NCI-H2029 (cell line): ENCODE measurements around the gene PFDN2.

ENCODE experiments used
- DNase-seq: peaks from one replicate; lab custom pipeline; 2025; lab: John Stamatoyannopoulos, UW

PFDN2 gene

DNA sequence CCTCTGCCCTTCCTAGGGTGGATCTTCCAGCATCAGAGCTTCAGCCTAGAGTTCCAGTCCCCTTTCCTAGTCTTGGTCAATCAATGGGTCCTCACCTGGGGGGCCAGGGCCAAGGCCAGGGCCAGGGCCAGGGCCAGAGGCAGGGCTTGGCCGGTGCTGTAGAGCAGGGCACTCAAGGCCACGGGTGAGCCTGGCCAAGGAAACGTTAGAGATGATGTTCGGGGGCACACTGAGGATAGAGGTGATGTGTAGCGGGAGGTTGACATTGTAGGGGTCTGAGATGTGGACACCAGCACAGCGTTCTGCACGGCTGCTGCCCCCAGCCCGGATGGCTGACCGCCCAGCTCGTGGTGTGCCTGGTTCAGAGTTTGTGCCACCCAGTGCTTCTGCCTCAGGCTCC lies 66.6 kb downstream of the PFDN2 start:
- DNase-seq = no peak
